ENCODE results near the gene CAPZB.

The CAPZB gene

DNA sequence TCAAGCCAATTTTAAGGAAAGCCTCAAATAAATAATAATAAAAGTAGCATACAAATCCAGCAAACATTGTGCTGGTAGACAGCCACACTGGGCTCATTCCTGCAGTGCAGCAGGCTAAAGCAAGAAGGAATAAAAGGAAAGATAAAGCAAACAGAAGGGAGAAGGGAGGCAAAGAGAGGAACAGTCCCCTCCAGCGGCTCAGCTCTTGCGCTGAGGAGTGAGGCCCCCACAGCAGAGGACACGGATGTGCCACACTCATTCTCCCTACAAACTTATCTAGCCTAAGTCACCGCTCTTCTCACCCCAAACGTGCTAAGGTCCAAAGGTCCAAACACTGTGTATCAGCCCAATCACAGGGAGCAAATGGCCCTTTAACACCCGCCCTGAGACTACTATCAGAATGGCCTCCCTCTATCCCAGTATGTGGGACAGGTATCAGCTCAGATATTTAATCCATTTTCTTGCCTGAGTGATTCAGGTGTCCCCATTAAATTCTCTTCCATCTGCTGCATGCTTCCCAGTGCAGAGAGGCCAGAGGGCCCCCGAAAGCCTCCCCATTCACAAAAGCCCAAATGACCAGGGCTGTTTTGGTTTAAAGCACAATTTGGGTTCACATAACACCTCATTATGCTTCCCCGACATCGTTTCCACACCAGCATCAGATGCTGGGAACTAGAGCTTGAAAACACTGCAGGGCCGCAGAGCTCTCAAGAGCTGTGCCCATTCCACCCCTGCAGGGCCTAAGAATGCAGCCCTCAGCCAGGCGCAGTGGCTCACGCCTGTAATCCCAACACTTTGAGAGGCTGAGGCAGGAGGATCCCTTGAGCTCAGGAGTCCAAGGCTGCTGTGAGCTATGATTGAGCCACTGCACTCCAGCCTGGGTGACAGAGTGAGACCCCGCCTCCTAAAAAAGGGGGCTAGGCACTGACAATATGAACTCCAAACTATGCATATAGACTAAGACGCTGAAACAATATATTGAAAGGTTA lies 17.8 kb downstream of the CAPZB start:
- peak in 1 of 2 experiments; percentile 38 for DNase-seq

GRCh38 chr1:19466112-19466561 lies 19.2 kb downstream of the CAPZB start:
- DNase-seq, result no peak

GRCh38 chr1:19465650-19466049 lies 19.7 kb downstream of the CAPZB start:
- no peak for DNase-seq

DNA sequence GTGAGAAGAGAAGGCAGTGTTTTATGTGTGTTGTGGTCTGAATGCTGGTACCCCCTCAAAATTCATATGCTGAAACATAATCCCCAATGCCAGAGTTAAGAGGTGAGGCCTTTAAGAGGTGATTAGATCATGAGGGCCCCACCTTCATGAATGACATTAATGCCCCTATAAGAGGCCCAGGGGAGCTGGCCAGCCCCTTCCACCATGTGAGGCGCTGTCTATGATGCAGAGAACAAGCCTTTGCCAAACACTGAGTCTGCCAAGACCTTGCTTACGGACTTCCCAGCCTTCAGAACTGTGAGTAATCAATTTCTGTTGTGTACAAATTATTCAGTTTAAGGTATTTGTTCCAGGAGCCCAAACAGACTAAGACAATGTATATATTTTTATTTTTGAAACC lies 20.2 kb downstream of the CAPZB start:
- peak in 1 of 2 experiments; percentile 18 for DNase-seq

DNA sequence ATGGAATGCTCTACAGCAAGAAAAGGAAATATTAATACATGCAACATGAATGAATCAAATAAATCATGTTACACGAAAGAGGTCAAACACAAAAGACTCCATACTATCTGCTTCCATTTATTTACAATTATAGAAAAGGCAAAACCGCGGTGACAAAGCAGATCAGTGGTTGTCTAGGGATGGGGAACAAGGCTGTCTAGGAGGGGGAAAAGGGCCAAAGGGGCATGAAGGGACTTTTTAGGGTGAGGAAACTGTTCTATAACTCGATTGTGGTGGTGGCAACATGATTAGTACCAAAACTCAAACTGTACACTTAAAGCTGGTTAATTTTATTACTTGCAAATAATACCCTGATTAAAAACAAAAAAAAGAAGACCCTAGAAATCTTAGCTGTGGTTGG lies 20.6 kb downstream of the CAPZB start:
- DNase-seq, result no peak

DNA sequence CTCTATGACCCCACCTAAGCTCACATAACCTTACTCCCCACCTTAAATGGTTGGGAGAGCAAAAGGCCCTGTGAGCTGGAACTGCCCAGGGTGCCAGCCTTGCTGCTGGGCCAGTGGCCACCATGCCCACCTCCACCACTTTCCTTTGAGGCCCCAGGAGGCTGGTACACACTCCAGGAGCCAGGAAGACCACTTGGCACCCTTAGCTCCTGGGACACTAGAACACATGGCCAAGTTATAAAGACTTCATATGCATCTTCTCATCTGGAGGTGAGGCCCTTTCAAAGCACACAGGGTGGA lies 21.9 kb downstream of the CAPZB start:
- DNase-seq, result no peak

DNA sequence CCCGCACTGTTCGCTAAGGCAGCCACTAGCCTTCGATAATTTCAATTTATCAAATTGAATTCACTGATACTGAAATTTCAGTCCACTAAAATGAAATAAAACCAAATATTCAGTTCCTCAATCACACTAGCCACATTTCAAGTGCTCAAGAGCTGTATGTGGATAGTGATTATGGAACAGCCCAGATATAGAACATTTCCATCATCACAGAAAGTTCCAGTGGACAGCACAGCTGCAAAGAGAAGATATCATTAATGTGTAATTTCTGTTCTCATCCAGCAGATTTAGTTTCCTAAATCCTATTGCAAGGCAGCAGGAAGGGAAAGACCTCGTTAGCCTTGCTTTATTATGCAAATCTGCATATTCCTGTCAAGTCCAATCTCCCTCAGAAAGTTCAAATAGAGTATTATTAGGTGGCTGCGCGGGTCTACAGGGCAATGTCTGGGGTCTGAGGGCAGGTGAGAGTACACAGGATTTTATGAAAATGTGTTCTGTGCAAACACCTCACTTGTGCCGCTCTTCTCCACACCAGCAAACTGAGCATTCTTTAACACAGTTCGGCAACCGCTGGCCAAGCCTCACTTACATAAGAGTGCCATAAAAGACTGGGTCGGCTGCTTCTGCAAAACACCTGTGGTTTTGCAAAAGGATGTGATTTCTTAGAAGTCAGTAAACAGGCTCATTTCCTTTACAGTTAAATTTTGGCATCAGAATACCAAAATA lies 22.4 kb downstream of the CAPZB start:
- no peak for DNase-seq

DNA sequence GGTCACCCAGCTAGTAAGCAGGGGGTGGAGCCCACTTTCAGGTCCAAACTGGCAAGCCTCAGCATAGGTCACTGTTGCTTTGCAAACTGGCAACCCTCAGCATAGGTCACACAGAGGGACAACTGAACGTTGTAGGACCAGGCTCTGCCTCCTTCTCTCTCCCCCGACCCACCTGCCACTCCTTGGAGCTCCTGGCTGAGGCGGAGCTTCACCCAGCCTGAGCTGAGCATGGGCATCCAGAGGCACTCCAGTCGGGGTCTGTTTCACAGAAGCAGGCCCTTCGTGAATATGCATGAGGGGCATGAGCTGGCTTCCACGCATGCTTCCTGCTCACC lies 24.2 kb downstream of the CAPZB start:
- peak; percentile 42 to 80 for DNase-seq

DNA sequence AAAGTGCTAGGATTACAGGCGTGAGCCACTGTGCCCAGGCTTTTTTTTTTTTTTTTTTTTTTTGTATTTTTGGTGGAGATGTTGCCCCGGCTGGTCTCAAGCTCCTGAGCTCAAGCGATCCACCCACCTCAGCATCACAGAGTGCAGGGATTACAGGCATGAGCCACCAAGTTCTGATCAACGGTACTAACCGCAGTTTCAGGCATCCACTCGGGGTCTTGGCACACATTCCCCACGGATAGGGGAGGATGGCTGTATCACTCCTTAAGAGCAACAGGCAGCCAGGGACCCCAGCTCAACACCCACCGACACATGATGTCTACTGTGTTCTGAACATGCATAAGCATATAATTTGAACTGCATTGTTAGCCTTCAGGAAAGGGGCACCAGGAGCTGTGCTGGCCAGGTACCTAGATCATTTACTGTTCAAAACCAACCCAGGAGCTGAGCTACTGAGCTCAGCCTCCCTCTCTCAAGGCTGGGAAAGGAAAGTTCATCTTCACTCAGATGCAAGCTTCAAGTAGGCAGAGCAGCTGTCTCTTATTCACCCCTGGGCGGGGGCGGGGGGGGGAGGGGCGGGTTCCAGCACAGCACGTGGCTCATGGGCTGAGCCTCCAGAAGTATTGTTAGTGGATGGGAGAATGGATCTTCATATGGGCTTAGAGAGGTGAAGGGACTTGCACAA lies 24.7 kb downstream of the CAPZB start:
- peak; percentile 62 to 81 for DNase-seq

GRCh38 chr1:19458815-19459417 lies 26.4 kb downstream of the CAPZB start:
- DNase-seq, result no peak

DNA sequence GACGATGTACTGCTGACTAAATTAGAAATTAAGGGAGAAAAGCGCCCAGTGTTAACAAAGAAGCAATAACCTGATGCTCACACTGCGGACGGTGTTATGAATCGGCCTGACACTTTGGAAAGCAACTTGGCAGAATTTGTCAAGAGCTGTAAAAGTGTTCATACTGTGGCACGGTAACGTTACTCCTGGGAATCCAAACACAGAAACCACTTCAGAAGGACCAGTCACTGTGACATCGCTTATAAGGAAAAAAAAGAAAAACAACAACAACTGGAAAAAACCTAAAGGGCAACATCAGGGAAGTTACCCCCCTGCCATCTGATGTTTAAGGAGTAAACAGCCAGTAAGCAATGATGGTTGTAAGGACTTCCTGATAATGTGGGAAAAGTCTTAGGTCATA lies 27.7 kb downstream of the CAPZB start:
- DNase-seq, result no peak

DNA sequence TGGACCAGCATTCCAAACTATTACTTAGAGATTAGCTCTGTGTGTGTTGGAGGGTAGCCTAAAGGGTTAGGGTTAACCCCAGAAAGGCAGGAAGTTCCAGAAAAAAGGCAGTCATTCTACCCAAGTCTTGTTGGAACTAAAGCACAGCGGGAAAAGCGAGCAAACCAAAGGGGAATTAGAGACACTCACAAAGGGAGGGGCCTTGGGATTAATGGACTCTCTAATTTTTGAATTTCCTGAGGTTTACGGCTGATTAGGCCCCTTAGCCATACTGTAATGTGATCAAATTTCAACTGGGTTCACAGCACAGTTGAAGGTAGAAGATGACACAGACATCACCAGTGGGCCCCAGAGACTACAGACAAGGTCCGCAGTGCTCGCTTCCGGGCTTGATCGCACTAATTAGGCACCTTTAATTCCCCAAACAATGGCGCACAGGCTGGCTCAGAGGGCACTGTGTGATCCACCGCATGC lies 28.3 kb downstream of the CAPZB start:
- peak; percentile 81 to 89 for DNase-seq

DNA sequence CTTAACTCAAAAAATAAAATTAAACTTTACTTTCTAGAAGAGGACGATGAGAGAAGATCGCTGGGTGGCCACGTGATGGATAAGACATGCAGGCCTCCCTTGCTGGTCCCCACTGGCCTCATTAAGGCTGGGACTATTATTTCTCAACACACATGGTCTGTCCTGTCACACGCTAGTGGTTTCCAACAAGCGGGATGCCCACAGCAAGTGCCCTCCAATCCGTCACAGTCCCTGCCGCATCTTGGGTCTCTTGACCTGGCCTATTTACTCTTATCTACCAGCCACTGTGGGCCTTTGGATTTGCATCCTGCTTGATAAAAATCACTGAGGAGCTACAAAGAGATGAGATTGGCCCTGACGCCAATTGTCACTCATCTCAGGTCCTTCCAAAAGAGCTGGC lies 30.0 kb downstream of the CAPZB start:
- no peak for DNase-seq

DNA sequence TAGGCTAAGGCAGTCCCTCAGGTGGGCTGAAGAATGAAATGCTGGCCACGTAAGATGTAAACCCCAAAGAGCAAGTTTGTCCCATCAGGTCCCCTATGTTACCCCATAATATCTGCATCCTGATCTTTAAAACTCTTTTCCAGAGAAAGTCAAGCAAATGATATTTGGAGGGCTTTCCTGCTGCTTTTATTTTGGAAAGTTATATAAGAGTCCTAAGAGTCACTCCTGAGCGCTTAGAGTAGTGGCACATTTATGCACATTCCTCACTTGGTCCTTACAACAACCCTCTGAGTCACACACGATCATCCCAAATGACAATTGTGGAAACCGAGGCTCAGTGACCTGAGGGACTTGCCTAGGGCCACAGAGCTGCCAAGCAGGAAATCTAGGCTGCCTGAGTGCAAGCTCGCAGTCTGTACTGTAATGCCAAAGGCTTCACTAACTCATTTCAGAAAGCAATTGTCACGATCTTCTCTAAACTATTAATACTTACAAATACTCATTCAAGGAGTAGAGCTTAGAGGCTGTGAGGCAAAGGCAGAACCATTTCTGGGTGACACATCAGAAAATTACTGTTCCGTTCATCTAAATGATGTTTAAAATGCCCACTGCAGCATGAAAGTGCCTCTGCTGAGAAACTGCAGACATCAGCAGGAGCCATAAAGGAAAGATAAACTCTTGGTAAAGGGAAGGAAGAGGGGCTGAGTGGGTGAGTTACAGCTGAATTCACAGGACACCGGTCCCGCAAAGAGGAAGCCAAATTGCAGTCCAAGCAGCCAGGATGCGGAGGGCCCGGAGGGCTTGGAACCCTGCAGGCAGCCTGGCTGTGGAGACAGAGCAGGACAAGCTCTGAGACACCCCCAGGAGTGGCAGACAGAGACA lies 30.8 kb downstream of the CAPZB start:
- DNase-seq, result no peak

DNA sequence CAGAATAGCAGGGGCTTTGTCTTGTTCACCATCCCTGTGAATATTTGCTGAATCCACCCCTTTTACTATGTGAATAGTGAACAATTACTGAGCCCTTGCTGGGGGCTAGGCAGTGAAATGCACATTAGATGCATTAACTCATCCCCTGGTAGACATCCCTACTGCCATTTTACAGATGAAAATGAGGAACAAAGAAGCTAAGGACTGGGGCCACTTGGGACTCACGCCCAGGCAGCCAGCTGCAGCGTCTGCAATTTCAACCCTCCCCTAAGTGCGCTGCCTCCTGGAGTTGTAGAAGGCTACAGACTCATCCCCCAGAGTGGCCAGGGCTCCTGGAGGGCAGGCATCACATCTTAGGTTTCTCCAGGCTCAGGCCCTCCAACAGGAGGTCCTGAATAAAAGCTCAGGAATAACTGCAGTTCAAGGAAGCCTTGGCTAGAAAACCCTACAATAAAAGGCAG lies 31.6 kb downstream of the CAPZB start:
- DNase-seq, result no peak

GRCh38 chr1:19452221-19452663 lies 33.1 kb downstream of the CAPZB start:
- no peak for DNase-seq

DNA sequence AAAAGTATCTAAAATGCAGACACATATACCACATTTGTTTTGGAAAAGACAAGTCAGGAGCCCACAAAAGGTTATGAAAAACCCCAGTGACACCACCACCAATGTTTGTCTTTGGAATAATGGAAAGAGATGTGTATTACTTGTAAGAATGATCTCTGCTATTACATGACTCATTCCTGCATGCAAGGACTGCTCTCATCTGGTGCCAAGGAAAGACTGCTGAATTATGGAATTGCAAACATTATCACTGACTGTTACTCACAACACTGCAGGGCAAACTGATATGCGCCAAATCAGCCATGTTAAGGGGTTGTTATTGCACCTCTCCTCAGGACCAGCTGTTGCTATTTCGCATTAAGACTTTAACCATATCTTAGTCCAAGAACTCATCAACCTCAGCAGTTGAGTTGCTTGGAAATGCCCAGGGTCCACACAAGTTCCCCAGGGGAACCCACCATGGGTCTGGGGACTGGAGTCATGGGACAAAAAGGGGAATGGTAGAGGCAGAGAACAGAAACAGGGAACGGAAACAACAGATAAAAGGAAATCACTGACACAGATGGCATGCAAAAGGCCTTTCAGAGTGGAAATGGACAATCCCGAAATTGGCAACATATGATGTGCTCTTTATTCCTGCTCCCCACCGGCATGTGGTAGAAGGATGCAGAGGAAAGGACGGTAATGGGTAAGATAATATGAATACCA lies 34.4 kb downstream of the CAPZB start:
- DNase-seq, result peak in 1 of 2 experiments; percentile 67

DNA sequence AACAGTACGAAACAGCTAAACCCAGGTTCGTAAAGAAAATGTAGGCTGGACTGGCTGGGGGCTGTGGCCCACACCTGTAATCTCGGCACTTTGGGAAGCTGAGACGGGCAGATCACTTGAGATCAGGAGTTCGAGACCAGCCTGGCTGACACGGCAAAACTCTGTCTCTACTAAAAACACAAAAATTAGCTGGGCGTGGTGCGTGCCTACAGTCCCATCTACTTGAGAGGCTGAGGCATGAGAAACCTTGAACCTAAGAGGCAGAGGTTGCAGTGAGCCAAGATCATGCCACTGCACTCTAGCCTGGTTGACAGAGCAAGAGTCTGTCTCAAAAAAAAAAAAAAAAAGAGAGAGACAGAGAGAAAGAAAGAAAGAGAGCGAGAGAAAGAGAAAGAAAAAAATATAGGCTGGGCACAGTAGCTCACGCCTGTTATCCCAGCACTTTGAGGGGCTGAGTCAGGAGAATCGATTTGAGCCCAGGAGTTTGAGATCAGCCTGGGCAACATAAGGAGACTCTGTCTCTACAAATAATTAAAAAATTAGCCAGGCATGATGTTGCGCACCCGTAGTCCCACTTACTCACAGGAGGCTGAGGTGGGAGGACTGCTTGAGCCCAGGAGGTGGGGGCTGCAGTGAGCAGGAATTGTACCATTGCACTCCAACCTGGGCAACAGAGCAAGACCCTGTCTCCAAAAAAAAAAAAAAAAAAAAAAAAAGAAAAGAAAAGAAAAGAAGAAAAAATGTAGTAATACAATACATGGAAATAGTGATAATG lies 35.7 kb downstream of the CAPZB start:
- no peak for DNase-seq

DNA sequence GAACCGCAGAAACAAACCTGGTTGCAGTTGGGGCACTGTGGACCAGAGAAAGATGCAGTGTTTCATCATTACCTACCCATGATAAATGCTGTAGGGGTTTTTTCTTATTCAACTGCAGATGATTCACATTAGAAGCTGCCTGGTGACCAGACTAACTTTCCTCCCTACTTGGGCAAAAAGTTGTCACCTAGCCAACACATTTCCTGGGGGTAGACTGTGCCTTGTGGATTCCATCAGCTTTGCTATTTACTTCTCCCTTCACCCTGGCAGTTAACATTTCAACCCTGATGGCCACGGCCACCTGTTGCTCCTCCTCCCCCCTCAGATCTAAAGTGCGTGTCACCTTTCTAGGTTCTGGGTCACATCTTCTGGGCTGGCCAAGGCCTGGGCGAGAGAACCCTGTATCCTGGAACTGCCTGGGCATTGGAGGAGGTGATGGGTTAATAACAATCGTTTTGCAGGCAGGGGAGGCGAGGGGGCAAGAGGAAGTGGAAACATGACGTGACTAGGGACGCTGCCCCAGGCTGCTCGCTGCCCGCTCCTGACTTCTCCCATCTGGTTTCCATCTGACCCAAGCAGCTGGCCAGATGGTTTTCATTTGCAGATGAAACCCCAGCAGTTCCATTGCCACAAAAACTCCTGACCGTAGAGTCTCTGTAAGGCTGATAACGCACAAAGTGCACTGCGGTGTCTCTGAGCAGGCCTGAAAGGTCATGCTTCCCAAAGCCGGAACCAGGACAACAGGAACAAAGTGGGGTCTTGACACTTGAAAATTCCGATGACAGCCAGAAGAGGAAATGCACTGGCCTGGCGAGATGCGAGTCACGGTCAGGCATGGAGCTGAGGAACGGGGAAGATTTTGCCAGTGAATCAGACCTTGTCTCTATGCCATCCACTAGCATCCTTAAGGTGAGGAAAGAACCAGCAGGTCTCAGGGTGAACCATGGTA lies 36.6 kb downstream of the CAPZB start:
- DNase-seq, result peak; percentile 46 to 79

Measured in NCI-H524 (cell line).